Mesodermal cell (in vitro differentiated cells): ENCODE data around the gene IFI27.

Experiments
- H3K27ac ChIP-seq: 2 replicates; pipeline ENCODE4 v1.7.0; 2013; ENCODE audit warnings: mild to moderate bottlenecking, low read depth, low read length, moderate library complexity; ENCODE audit not compliant: severe bottlenecking
- H3K36me3 ChIP-seq: 2 replicates; pipeline ENCODE4 v1.7.1; 2013; ENCODE audit warnings: mild to moderate bottlenecking, low read length, moderate library complexity; ENCODE audit not compliant: control insufficient read depth, insufficient read depth
- H3K4me1 ChIP-seq: one replicate; pipeline ENCODE4 v1.7.1; 2013; ENCODE audit warnings: mild to moderate bottlenecking, low read length; ENCODE audit not compliant: insufficient read depth, control insufficient read depth, poor library complexity, severe bottlenecking
- H3K4me3 ChIP-seq: 2 replicates; pipeline ENCODE4 v1.7.0; 2013; ENCODE audit warnings: low read length, control low read depth, mild to moderate bottlenecking; ENCODE audit not compliant: insufficient read depth, poor library complexity, severe bottlenecking; ENCODE audit errors: extremely low read depth
- H3K9me3 ChIP-seq: 2 replicates; pipeline ENCODE4 v1.7.1; 2013; ENCODE audit warnings: mild to moderate bottlenecking, low read length, moderate library complexity; ENCODE audit not compliant: control insufficient read depth
- WGBS, 2 experiments: methylation state at CpG; one replicate each; pipeline ENCODE4 v1.1.5; 2013; ENCODE audit warnings: missing lambda C conversion rate in 2 of 2; ENCODE audit not compliant: insufficient coverage in 2 of 2; 5-methylcytosine and 5-hydroxymethylcytosine counted together

IFI27 gene

DNA sequence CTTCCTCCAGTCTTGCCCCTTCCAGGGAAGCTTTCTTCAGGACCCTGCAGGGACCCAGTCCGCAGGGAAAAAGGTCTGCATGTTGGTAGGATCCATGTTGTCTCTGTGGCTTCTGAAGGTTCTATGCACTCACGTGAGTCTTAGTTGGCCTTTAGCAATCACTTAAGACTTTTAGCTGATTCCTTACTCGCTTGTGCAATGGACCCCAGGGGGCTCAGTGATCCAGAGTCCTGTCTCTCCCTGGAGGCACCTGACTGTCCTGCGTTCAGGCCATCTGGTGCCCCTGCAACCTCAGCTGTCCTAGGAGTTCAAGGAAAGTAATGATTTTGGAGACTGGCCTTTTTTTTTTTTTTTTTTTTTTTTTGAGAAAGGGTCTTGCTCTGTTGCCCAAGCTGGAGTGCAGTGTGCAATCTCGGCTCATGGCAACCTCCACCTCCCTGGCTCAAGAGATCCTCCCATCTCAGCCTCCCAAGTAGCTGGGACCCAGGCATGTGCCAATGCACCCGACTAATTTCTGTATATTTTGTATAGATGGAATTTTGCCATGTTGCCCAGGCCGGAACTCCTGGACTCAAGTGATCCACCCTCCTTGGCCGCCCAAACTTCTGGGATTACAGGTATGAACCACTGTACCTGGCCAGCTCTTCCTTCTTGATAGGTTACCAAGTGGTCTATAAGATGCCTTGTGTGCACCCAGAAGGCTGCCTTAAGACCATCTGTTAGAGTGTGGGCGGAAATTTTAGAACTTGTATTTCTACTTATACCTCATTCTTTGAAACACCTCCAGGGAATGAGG lies 14.2 kb downstream of the IFI27 start:
- WGBS, 2 experiments = 91 to 97% methylated on average over 3 to 5 of the region's 9 CpGs
- no peaks in the 10 kb centered on the region for H3K9me3 ChIP-seq
- no peak overlapping the region for H3K27ac ChIP-seq

DNA sequence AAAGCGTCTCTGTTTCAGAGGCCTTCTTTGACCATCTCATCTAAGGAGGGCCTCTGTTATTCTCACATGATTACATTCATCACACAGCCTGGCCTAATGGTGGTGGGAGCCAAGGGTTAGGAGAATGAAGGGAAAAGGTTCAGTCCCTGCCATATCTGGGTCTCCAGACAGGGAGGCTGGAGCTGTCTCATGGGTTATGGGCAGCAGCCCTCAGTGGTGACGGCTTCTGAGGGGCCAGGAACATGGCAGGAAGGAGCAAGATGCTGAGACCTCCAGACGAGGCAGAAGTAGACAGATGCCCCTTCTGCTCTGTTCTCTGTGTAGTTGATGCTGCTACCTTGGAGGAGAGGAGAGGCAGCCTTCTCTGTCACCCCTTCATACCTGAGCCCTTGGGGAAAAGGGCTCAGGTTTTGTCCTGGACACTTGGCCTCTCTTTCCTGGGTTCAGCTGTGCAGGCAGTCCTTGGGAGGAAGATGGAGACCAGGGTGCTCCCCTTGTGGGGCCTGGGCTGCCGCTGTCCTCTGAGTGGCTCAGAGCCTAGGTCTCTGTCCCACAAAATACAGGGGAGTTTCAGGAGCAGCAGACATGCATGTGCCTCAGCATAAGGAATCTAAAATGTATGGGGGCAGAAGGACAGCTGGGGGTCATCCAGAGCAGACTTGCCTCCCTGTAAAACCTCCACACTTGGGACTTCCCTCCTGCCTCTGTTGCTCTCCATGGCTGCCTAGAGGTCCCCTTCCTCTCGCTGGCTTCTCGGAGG lies 15.3 kb downstream of the IFI27 start:
- Histone ChIP-seq H3K9me3 (no peaks in the 10 kb centered on the region), H3K4me1 (no peaks in the 10 kb centered on the region), H3K4me3 (no peak overlapping the region), H3K36me3 (no peaks in the 10 kb centered on the region), H3K27ac (no peak overlapping the region)
- WGBS, 2 experiments = 88 to 97% methylated on average over 5 to 6 of the region's 6 CpGs

More for the DNA sequence above, 14.2 kb downstream of the IFI27 start:
- Histone ChIP-seq H3K4me3 (no peak overlapping the region), H3K36me3 (no peaks in the 10 kb centered on the region), H3K4me1 (no peaks in the 10 kb centered on the region)

DNA sequence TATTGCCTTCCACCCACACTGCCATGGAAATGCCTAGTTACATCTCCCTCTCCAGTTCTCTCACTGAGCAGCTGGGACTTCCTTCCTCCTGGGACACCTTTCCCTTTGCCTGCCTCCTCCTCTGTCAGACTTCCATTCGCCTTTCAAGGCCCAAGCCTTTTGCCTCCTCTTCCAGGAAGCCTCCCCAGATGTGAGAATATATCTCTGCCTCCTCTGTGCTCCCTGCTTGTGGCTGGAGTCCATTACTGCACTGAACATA lies 15.8 kb downstream of the IFI27 start:
- H3K27ac ChIP-seq = no peak overlapping the region
- no peaks in the 10 kb centered on the region for H3K36me3 ChIP-seq
- no peak overlapping the region for H3K4me3 ChIP-seq
- H3K4me1 ChIP-seq = no peaks in the 10 kb centered on the region
- no peaks in the 10 kb centered on the region for H3K9me3 ChIP-seq
- WGBS, 2 experiments = 40 to 78% methylated on average over 1 of the region's 1 CpG

DNA sequence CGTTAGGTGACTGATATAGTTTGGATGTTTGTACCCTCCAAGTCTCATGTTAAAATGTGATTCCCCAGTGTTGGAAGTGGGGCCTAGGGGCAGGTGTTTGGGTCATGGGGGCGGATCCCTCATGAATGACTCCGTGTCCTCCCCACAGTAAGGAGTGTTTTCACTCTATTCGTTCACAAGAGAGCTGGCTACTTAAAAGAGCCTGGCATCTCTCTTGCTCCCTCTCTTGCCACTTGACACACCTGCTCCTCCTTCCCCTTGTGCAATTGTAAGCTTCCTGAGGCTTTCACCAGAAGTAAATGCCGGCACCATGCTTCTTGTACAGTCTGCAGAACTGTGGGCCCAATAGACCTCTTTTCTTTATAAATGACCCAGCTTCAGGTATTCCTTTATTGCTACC lies 16.3 kb downstream of the IFI27 start:
- Histone ChIP-seq H3K4me1 (no peaks in the 10 kb centered on the region), H3K36me3 (no peaks in the 10 kb centered on the region), H3K27ac (no peak overlapping the region), H3K4me3 (no peak overlapping the region), H3K9me3 (no peaks in the 10 kb centered on the region)
- 72 to 88% methylated on average over 4 to 5 of the region's 5 CpGs for WGBS, 2 experiments

DNA sequence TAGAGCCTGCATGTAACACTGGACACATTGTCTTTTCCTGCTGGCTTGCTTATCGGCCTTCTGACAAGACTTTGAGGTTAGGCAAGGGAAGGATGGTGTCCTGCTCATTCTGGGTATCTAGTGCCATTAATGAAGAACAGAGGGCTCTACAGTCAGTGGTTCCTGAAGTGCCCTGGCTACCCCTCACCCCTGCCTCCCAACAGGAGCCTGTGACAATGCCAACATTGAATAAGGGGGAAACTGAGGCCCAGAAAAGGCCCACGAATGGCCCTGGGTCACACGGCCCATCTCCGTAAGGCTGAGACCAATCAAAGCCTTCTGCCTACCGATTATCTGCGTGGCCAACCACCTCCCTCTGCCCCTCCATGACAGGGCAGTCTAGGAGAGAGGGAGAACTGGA lies 16.8 kb downstream of the IFI27 start:
- Histone ChIP-seq H3K4me3 (no peak overlapping the region), H3K9me3 (no peaks in the 10 kb centered on the region), H3K36me3 (no peaks in the 10 kb centered on the region), H3K27ac (no peak overlapping the region), H3K4me1 (no peaks in the 10 kb centered on the region)
- WGBS, 2 experiments = 93% methylated on average over 4 to 6 of the region's 6 CpGs

DNA sequence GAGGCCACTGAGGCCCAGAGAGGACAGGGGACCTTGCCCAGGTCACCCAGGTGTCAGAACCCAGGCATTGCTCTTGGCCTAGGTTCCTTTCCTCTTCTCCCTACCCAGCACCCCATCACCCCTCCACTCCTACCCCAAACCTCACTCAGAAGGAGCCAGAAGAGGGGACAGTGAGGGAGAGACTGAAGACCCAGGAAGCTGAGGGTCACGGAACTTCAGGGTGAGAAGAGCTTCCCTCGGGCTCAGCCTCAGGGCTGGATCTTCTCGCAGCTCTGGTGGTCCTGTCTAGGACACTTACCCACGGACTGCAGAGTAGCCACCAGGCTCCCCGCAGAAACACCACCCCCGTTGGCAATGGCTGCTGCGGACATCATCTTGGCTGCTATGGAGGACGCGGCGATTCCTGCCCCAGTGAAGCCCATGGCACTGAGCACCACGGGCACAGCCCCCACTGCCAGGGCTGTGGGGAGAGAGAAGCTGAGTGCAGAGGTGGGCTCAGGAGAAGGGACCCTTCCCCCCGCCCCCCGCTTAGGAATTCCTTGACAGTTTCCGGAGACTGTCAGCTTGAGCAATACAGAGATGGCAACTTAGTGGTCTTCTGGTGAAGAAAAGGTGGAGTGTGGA lies 17.8 kb downstream of the IFI27 start:
- peak overlapping the region; percentile 47 for H3K4me3 ChIP-seq
- no peaks in the 10 kb centered on the region for H3K4me1 ChIP-seq
- H3K27ac ChIP-seq = no peak overlapping the region
- no peaks in the 10 kb centered on the region for H3K9me3 ChIP-seq
- no peaks in the 10 kb centered on the region for H3K36me3 ChIP-seq
- 85 to 87% methylated on average over 13 to 14 of the region's 14 CpGs for WGBS, 2 experiments

DNA sequence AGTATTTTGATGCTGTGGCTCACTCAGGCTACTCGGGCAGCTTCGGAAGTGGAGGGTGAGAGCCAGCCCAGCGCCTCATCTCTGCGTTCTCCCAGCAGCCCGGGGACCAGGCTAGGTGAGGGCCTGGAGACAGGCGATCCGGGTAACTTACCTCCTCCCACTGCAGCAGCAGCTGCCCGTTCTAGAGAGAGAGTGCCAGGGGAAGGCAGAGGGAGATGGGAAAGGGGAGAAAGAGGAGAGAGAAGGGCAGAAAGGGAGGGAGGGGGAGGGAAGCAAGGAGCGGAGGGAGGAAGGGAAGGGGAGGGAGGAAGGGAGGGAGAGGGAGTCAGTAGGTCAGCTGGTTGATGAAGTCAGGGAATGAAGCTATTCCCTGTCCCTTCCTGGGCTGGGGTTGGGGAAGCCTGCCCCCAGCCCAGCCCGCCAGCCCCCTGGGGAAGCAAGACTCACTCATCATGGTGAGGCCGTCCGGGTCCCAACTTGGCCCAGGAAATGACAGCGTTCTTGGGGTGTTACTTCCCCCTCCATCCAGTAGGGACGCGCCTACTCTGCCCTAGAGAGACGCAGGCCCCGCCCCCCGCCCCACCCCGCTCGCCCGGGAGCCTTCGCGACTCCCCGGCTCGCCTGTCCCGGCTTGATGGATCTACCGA lies 18.7 kb downstream of the IFI27 start, which contains the start of gene IFI27L2:
Gene IFI27L2, minus strand, starts transcription at position 494 of the 647 bp plus-strand sequence. Its CDS starts 40 bp downstream, at position 454.
- peak within 1 kb of the TSS; percentile 55 for H3K27ac ChIP-seq
- no peaks in the 10 kb centered on the region for H3K9me3 ChIP-seq
- H3K4me3 ChIP-seq = peak within 1 kb of the TSS; percentile 47
- no peaks in the 10 kb centered on the region for H3K36me3 ChIP-seq
- no peaks in the 10 kb centered on the region for H3K4me1 ChIP-seq
- WGBS, 2 experiments = 2 to 3% methylated on average over 14 to 19 of the region's 27 CpGs

DNA sequence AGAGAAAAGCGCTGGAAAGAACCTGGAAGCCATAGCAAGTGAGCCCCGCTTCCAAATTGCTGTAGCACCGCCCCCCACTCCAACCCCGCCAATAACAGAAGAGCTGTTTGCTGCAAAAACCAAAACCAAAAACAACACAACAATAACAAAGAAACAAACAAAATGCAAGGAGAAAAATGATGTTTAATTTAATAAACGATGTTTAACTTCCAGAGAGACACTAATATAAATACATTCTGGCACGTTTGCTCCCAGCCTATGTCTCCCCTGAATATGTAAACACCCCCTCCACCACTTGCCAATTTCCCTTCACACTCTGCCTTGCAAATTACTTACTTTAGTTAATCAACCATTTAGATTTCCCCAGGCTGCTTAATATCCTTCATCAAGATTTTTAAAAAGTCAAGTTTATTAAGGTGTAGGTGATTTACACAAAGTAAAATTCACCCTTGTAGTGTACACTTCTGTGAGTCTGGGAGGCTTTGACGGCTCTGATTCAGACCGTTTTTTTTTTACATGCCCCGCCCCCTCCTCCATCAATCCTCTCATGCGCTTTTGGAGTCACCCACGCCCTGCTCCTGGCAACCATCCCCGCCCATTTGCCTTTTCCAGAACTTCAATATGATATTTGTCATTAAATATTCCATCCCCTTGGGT lies 19.4 kb downstream of the IFI27 start:
- 2% methylated on average over 6 to 7 of the region's 12 CpGs for WGBS, 2 experiments
- Histone ChIP-seq H3K4me3 (peak overlapping the region; percentile 47), H3K9me3 (no peaks in the 10 kb centered on the region), H3K36me3 (no peaks in the 10 kb centered on the region), H3K27ac (peak overlapping the region; percentile 55), H3K4me1 (no peaks in the 10 kb centered on the region)

DNA sequence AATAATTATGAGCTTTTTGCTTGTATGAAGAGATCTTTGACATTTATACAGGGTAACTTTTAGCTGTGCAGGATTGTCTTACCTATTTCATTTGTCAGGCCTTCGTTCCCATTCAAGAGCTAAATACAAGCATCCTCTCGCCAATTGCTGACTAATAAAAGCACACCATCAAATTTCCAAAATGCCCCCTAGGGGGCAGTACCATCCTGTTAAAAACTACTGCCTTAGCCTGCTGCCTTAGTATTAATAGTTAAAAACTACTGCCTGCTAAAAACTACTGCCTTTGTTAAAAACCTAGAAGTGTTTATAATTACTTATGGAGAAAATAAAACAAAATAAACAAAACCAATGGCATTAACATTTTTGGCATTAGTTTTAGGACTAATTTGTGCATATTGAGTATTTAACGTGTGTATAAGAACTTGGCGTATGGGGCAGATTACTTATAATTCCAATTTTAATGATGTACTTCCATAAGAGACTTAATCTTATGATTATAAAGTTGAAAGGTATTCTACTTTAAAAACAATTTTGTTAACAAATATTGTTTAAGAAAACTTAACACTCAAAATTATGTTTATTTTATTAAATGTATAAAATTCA lies 21.9 kb downstream of the IFI27 start:
- WGBS, 2 experiments = 0% methylated on average over 2 of the region's 4 CpGs; no CpG with 5 or more reads in 1 of the 2 experiments
- Histone ChIP-seq H3K4me3 (no peak overlapping the region), H3K36me3 (no peaks in the 10 kb centered on the region)

DNA sequence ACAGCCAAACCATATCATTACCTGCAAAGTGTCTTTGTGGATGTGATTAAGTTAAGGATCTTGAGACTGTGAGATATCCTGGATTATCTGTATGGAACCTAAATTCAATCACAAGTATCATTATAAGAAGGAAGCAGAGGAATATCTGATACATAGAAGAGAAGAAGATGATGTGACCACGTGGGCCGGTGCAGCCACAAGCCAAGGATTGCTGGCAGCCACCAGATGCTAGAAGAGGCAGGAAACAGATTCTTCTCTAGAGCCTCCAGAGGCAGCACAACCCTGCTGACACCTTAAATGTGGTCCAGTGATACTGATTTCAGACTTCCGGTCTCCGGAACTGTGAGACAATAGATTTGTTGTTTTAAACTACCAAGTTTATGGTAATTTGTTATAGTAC lies 24.9 kb downstream of the IFI27 start:
- Histone ChIP-seq H3K4me3 (no peak overlapping the region), H3K27ac (no peak overlapping the region), H3K36me3 (no peaks in the 10 kb centered on the region), H3K4me1 (no peaks in the 10 kb centered on the region), H3K9me3 (peaks cover 13% of the 10 kb centered on the region)
- WGBS, 2 experiments = 66 to 68% methylated on average over 2 to 3 of the region's 4 CpGs

More for the DNA sequence above, 21.9 kb downstream of the IFI27 start:
- H3K9me3 ChIP-seq = peaks cover 13% of the 10 kb centered on the region
- no peak overlapping the region for H3K27ac ChIP-seq
- no peaks in the 10 kb centered on the region for H3K4me1 ChIP-seq
